GM23248 (cell line): Measurements from ENCODE around the gene CTAG1A. TPM values are rescaled to one million over a fixed set of nuclear protein-coding genes. Genes with fewer than 3 reads are reported as not detected.
A peak's percentile ranks its signal among the peaks of the same experiment; 100 is the strongest.

Experiments used
- DNase-seq: peaks from one replicate; pipeline ENCODE4 v3.0.0-alpha.2; 2015
- H2AFZ ChIP-seq: fragments of 200-600 bp; sonication (generic); 2 replicates; pipeline ENCODE4 v1.6.1; 2016; ENCODE audit warnings: antibody characterized with exemption
- H3F3A ChIP-seq: fragments of 200-600 bp; sonication (generic); 2 replicates; pipeline ENCODE4 v1.6.1; 2016; ENCODE audit warnings: mild to moderate bottlenecking, antibody characterized with exemption, mixed run types; ENCODE audit not compliant: insufficient read depth
- H3K27ac ChIP-seq: fragments of 200-600 bp; sonication (generic); 2 replicates; pipeline ENCODE4 v1.5.1; 2016; ENCODE audit warnings: mild to moderate bottlenecking
- H3K27me3 ChIP-seq: fragments of 200-600 bp; sonication (generic); replicated peaks from 2 replicates; pipeline ENCODE4 v1.6.1; 2016; ENCODE audit warnings: mild to moderate bottlenecking; ENCODE audit not compliant: insufficient read depth
- H3K36me3 ChIP-seq: fragments of 200-600 bp; sonication (generic); 2 replicates; pipeline ENCODE4 v1.6.1; 2016; ENCODE audit warnings: low read depth, mild to moderate bottlenecking
- H3K4me1 ChIP-seq: fragments of 200-600 bp; sonication (generic); 2 replicates; pipeline ENCODE4 v1.6.1; 2016; ENCODE audit warnings: mild to moderate bottlenecking; ENCODE audit not compliant: insufficient read depth
- H3K4me2 ChIP-seq: fragments of 200-600 bp; sonication (generic); one replicate; pipeline ENCODE4 v1.6.1; 2016; ENCODE audit warnings: mild to moderate bottlenecking; ENCODE audit not compliant: unreplicated experiment
- H3K4me3 ChIP-seq: fragments of 200-600 bp; sonication (generic); 2 replicates; pipeline ENCODE4 v1.5.1; 2016; ENCODE audit warnings: mild to moderate bottlenecking
- H3K79me2 ChIP-seq: fragments of 200-600 bp; sonication (generic); 2 replicates; pipeline ENCODE4 v1.6.1; 2016; ENCODE audit warnings: mild to moderate bottlenecking; ENCODE audit not compliant: insufficient read depth
- H3K9ac ChIP-seq: fragments of 200-600 bp; sonication (generic); 2 replicates; pipeline ENCODE4 v1.6.1; 2016; ENCODE audit warnings: mild to moderate bottlenecking
- H3K9me2 ChIP-seq: fragments of 200-600 bp; sonication (generic); 2 replicates; pipeline ENCODE4 v1.6.1; 2016; ENCODE audit warnings: mixed run types, mild to moderate bottlenecking, moderate library complexity; ENCODE audit not compliant: insufficient read depth
- H3K9me3 ChIP-seq: fragments of 200-600 bp; sonication (generic); one replicate; pipeline ENCODE4 v1.6.1; 2017; ENCODE audit warnings: low read depth
- H4K20me1 ChIP-seq: fragments of 200-600 bp; sonication (generic); 2 replicates; pipeline ENCODE4 v1.6.0; 2016; ENCODE audit not compliant: insufficient read depth
- EZH2 ChIP-seq: fragments of 200-600 bp; sonication (generic); IDR thresholded peaks from 2 replicates; pipeline ENCODE4 v1.6.1; 2018; ENCODE audit warnings: antibody characterized with exemption, mild to moderate bottlenecking; ENCODE audit not compliant: insufficient read depth, poor library complexity, severe bottlenecking
- EZH2phosphoT487 ChIP-seq: fragments of 200-600 bp; sonication (generic); IDR thresholded peaks from 2 replicates; pipeline ENCODE4 v1.6.1; 2018; ENCODE audit warnings: antibody characterized with exemption, moderate library complexity, mild to moderate bottlenecking, low read depth; ENCODE audit not compliant: insufficient read depth
- WGBS, 2 experiments: methylation state at CpG; one replicate each; pipeline ENCODE4 v1.1.6; 2015 to 2017; ENCODE audit warnings: low lambda C conversion rate in 2 of 2, low coverage in 1 of 2; ENCODE audit errors: missing lambda C conversion rate in 2 of 2; 5-methylcytosine and 5-hydroxymethylcytosine counted together
- in situ Hi-C: fragments of 300-500 bp; cut with MboI; formaldehyde crosslinking; loops from 2 replicates; pipeline ENCODE4 v1.15.0; 2020
- polyA plus RNA-seq: library from polyadenylated mRNA; unstranded; fragments of >200 nt; fragmentation: Nextera tagmentation; extraction: Ambion mirVana; gene quantifications from 2 replicates; pipeline ENCODE4 v1.2.1, GENCODE V29; 2016
- total RNA-seq: library from RNA; depleted of rRNA; stranded (reverse); fragments of >200 nt; shearing (Covaris generic); gene quantifications from 2 replicates; pipeline ENCODE4 v1.2.3, GENCODE V29; 2014

The CTAG1A gene
- total and polyA plus RNA-seq, 2 experiments from 2014 or later = not detected

DNA sequence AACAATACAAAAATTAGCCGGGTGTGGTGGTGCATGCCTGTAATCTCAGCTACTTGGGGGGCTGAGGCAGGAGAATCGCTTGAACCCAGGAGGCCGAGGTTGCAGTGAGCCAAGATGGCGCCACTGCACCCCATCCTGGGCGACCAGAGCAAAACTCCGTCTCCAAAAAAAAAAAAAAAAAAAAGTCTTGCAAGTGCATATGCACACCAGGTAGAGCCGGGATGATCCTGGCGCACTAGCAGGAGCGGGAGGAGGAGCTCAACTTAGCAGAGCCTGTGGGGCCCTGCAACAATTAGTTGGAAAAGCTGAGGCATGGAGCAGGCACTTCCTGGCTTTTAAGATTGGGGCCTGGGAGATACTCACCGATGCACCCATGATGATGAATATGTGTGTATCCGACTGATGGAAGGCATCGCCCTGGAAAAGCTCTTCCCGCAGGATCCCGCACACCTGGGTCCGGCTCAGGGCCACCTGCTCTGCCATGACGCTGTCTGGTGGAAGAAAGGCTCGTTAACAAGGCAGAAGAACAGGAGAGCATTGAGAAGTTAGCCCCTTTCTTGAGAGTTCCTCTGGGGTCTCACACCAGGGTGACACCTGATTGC is 39.2 kb upstream of the CTAG1A start:
- Histone ChIP-seq H3K9me3 (no peaks in the 10 kb centered on the region), H2AFZ (no peak overlapping the region), H3K4me1 (peaks cover 22% of the 10 kb centered on the region), H3K4me3 (peak overlapping the region; percentile 98), H3K79me2 (peaks cover 51% of the 10 kb centered on the region), H3K9ac (peak overlapping the region; percentile 98), H3K4me2 (peak overlapping the region; percentile 71), H3F3A (peaks cover 11% of the 10 kb centered on the region; the same call in 1 of the 2 replicates), H3K36me3 (no peaks in the 10 kb centered on the region), H3K27me3 (no peaks in the 10 kb centered on the region), H3K27ac (no peak overlapping the region), H3K9me2 (no peaks in the 10 kb centered on the region), H4K20me1 (no peaks in the 10 kb centered on the region)
- no peak for TF ChIP-seq EZH2
- no peak for TF ChIP-seq EZH2phosphoT487
- 87% methylated on average over 11 to 15 of the region's 17 CpGs for WGBS, 2 experiments
- in situ Hi-C loops = no loop called here
- no peak for DNase-seq

DNA sequence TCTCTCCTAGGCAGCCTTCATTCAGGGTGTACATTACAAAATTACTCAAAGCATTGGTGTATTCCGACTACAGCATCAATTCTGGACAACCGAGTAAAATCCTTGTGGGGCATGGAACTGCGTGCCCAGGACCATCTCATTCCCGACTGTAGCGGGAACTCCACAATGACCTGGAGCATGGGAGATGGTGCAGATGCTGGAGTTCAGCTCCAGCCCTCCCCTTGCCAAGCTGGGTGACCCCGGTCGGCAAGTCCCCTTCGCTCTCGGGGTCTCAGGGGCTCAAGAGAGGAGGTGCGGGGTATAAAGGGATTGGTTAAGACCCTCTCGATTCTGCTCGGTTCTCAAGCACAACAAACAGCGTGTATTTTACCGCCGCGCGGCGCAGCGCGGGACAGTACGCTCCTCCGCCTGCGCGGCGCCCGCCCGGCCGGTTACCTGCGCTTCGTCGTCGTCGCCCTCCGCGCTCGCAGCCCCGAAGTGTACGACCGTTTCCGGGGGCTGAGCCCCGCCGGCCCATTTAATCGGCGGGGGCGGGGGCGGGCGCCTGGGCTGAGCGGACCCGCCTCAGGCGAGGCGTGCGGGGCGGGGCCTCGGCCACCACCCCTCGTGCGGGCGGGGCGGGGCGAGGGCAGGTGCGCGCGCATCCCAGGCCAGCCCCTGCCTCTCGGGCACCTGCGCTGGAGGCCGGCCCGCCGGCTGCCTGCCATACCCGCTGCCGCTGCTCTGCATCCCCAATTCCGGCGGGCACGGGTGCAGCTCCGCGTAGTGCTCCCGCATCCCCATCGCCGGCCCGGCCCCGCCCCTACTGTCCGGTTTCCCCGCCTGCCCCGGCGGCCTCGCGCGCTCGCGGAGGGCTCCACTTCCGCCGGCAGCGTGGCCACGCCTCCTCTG is 38.3 kb upstream of the CTAG1A start, which contains the start of gene G6PD:
Gene G6PD (minus strand): TSS at position 493 of the 891 bp plus-strand sequence. CDS start 691 bp downstream, outside the sequence.
- in situ Hi-C loops = no loop called here
- DNase-seq = peak; percentile 73
- Histone ChIP-seq H2AFZ (peak within 1 kb of the TSS; percentile 74), H3K79me2 (peaks cover 54% of the 10 kb centered on the region), H3K4me1 (peaks cover 17% of the 10 kb centered on the region), H3K27ac (peak within 1 kb of the TSS; percentile 95), H3F3A (peaks cover 11% of the 10 kb centered on the region; the same call in 1 of the 2 replicates), H4K20me1 (no peaks in the 10 kb centered on the region), H3K36me3 (no peaks in the 10 kb centered on the region), H3K9me3 (no peaks in the 10 kb centered on the region), H3K4me2 (peak within 1 kb of the TSS; percentile 90), H3K27me3 (no peaks in the 10 kb centered on the region), H3K9me2 (no peaks in the 10 kb centered on the region), H3K9ac (peak within 1 kb of the TSS; percentile 98), H3K4me3 (peak within 1 kb of the TSS; percentile 98)
- no peak for TF ChIP-seq EZH2
- no peak for TF ChIP-seq EZH2phosphoT487
- WGBS, 2 experiments = 0 to 1% methylated on average over 26 to 28 of the region's 92 CpGs

DNA sequence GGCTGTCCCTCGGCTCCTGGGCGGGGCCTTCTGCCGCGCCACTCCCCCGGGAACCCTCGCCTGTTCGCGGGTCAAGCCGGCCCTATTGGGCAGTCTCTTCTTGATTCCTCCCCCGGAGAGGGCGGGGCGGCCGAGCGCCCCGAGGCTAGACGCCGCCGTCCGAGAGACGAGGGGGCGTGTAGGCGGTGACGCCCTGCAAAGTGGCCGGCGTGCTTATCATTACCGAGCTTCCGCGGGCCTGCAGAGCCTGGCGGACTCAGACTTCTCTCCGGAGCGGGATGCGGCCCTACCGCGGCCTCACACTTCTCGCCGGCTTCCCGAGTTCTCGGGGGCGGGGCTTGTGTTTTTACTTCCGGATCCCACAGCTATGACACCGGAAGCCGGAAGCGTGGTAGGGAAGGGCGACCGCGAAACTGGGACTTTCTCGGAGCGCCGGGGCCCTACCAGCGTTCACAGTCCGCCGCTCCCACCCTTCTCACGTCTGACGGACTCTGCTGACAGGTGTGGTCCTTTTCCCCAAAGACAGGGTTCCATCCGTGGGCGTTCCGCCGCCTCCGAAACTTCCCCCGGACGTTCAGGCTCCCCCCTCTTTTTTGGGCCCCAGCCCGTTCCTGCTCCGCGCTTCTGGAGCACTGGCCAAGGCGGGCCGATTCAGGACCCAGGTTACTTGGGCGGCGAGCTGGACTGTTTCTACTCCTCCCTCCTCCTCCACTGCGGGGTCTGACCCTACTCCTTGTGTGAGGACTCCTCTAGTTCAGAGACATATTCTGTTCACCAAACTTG is 37.5 kb upstream of the CTAG1A start, which contains the start of gene IKBKG:
Gene IKBKG (plus strand): TSS at position 376 of the 783 bp plus-strand sequence. CDS start 4,383 bp downstream, outside the sequence.
- in situ Hi-C loops = no loop called here
- peaks cover 60% of the 10 kb centered on the region for H3K79me2 ChIP-seq
- WGBS, 2 experiments = 2% methylated on average over 24 of the region's 69 CpGs

DNA sequence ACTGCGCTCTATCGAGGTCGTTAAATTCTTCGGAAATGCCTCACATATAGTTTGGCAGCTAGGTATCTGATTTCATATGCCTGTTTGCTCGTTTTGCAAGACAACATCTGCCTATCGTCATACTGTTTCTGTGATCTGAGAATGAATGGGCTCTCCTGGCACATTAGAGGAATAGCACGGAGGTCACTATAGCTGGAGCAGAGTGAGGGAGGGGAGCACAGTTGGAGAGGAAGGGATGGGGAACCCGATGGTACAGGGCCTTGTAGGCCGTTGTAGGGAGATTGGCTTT is 37.0 kb upstream of the CTAG1A start:
- 0% methylated on average over 9 of the region's 9 CpGs for WGBS, 2 experiments
- peak overlapping the region; percentile 98 for H3K9ac ChIP-seq
- H3K4me1 ChIP-seq = peaks cover 7% of the 10 kb centered on the region; the same call in 1 of the 2 replicates
- no peaks in the 10 kb centered on the region for H4K20me1 ChIP-seq
- H3K9me3 ChIP-seq = no peaks in the 10 kb centered on the region
- TF ChIP-seq EZH2phosphoT487 = no peak
- peak overlapping the region; percentile 98 for H3K4me3 ChIP-seq
- H3K27ac ChIP-seq = peak overlapping the region; percentile 95
- peak overlapping the region; percentile 90 for H3K4me2 ChIP-seq
- peaks cover 60% of the 10 kb centered on the region for H3K79me2 ChIP-seq
- H3K9me2 ChIP-seq = no peaks in the 10 kb centered on the region
- in situ Hi-C loops = no loop called here
- H3K27me3 ChIP-seq = no peaks in the 10 kb centered on the region
- DNase-seq = peak; percentile 62
- H2AFZ ChIP-seq = peak overlapping the region; percentile 74
- peaks cover 11% of the 10 kb centered on the region; the same call in 1 of the 2 replicates for H3F3A ChIP-seq
- no peaks in the 10 kb centered on the region for H3K36me3 ChIP-seq

More for the DNA sequence above, 37.5 kb upstream of the CTAG1A start, which contains the start of gene IKBKG:
- Histone ChIP-seq H3K9ac (peak within 1 kb of the TSS; percentile 98), H3K9me2 (no peaks in the 10 kb centered on the region), H2AFZ (peak within 1 kb of the TSS; percentile 74), H3K27ac (peak within 1 kb of the TSS; percentile 95), H3K36me3 (no peaks in the 10 kb centered on the region), H3K9me3 (no peaks in the 10 kb centered on the region), H4K20me1 (no peaks in the 10 kb centered on the region), H3K27me3 (no peaks in the 10 kb centered on the region), H3K4me2 (peak within 1 kb of the TSS; percentile 90), H3K4me3 (peak within 1 kb of the TSS; percentile 98), H3F3A (peaks cover 11% of the 10 kb centered on the region; the same call in 1 of the 2 replicates), H3K4me1 (peaks cover 9% of the 10 kb centered on the region)
- DNase-seq = peak; percentile 92
- TF ChIP-seq EZH2phosphoT487 (no peak), EZH2 (no peak)
